Measurements from ENCODE around the gene PBRM1.
"Not testable (repeated sequence)": the region's sequence is repeated elsewhere in the genome, so short reads cannot be mapped to it uniquely, and the experiment has no call there.

Gene PBRM1

DNA sequence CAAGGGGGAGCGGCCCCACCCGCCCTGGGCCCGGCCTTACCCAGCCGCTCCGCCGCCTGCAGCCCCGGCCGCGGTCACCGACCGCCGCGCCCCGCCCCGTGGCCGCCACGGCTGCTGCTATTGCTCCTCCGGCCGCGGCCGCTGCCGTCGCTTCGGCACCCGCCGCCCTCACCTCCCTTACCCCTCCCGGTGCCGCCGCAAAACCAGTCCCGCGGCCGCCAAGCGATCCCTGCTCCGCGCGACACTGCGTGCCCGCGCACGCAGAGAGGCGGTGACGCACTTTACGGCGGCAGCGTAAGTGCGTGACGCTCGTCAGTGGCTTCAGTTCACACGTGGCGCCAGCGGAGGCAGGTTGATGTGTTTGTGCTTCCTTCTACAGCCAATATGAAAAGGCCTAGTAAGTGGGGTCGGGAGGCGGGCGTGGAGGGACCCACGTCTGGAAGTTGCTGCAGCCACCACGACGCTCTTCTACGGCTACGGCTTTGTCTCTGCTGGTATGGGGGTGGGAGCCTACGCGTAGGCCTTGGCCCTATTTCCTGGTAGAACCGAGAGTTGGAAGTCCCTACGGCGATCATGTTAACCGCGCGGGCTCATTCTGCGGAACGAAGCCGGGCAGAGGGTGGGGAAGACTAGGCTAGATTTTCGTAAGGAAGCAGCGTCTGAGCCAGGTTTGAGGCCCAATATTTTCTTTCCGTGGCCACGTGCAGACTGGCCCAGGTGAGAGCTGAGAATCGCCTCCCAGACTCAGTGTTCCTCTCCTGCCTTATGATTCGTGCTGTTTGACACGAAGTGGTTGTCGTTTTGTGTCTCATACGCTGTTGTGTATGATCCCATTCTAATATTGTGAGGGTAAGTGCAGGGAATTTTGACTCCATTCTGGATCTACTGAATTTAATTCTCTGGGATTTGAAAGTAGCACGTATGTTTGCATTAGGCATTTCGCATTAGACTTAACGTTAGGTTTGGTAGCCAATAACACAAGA lies at the start of gene PBRM1, which contains the start of gene GNL3:
Gene PBRM1, minus strand, starts transcription at position 205 of the 983 bp plus-strand sequence.
Gene GNL3, plus strand, starts transcription at position 324 of the 983 bp plus-strand sequence. Its CDS starts 61 bp downstream, at position 385.
- DNase-seq = peak; percentile 89

DNA sequence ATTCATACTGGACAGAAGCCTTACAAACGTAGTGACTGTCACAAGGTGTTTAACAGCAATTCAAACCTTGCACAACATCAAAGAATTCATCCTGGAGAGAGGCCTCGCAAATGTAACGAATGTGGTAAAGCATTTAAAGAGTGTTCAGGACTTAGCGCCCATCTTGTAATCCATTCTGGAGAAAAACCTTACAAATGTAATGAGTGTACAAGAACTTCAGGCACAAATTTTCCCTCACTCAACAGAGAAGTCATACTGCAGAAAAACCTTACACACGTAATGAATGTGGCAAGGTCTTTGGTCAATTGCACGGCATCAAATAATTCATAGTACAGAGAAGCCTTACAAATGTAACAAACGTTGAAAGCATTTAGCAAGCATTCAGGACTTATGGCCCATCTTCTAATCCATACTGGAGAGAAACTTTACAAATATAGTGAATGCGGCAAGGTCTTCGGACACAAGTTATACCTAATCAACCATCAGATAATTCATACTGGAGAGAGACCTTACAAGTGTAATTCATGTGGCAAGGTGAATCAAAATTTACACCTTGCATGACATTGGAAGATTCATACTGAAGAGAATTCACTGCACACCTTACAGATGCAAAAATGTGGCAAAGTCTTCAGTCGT lies 47.7 kb upstream of the PBRM1 start:
- DNase-seq = no peak

GRCh38 chr3:52731590-52731989 lies 45.9 kb upstream of the PBRM1 start:
- DNase-seq = no peak

GRCh38 chr3:52730681-52731080 lies 45.0 kb upstream of the PBRM1 start:
- DNase-seq = no peak

GRCh38 chr3:52728753-52729152 lies 43.0 kb upstream of the PBRM1 start:
- not testable (repeated sequence) for DNase-seq

GRCh38 chr3:52724511-52724910 lies 38.8 kb upstream of the PBRM1 start:
- DNase-seq = no peak

- no peak for DNase-seq
These were observed 38.2 kb upstream of the PBRM1 start for GRCh38 chr3:52723935-52724334.

GRCh38 chr3:52722491-52722890 lies 36.8 kb upstream of the PBRM1 start:
- DNase-seq = no peak

GRCh38 chr3:52721730-52722008 lies 36.0 kb upstream of the PBRM1 start:
- DNase-seq = no peak

- DNase-seq = no peak
These were observed 35.5 kb upstream of the PBRM1 start for GRCh38 chr3:52721002-52721729.

GRCh38 chr3:52719618-52720017 lies 33.9 kb upstream of the PBRM1 start:
- DNase-seq = no peak

DNA sequence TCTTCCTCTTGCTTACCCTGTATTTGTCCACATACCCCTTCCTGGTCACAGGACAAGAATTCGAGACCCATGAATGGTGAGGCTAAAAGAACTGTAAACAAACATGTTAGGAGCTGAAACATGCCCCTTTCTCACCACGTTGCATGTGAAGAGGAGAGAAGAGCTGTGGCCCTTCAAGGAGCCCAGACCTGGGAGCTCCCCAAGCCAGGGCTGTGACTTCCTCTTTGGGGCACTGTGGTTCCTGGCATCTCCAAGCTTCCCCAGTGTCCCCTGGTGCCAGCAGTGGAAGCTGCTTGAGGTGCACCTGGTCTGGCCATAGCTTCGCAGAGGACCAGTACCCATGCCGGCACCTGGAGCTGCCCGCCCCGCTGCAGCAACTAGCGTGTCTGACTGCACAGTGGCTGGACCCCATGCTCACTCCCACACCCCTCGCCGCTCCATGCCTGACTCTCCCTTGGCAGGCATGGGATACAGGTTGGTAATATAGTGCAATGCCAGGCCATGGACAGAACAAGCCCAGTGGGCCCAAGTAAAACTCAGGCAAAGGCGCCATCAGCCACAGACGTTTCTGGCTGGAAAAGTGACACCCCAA lies 30.1 kb upstream of the PBRM1 start:
- DNase-seq = no peak

DNA sequence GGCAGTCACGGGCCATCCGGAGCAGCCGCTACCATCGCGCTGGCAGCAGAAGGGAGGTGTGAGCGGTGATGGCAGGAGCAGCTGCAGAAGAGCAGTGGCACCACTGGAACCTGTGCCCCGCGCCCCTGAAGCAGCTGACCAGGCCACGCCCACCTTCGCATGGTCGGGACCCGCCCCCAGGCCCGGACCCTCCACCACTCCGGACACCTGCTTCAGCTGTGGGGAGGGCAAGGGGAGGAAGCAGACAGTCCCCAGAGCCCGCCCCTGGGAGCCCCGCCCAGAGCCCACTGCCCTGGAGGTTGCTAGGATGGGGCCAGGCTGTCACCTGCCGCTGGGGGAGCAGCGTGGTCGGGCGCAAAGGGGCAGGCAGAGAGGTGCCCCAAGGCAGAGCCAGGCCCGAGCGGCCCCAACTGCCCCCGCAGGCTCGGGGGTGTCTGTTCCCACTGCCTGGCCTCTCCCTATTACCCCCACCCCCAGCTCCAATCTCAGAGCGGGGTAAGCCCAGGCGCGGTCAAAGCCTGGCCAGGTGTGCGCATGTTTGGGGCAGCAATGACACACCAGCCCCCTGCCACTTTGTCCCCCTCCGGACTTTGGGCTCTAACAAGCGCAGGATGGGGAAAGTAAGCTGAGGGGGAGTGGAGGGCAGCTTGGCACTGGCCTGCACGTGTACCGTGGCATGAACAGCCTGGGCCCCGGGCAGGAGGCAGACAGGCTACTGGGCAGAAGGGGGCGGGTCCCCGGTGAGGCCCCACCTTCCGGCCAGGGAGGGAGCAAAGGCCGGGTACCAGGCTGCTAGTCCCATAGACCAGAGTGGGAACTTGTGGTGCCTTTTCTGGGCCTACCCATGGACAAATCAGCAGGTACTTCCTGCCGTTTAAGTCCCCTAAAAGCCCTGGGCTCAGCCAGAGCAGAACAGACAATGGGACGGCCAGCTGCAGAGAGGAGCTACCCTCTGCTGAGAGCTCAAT lies 28.9 kb upstream of the PBRM1 start:
- DNase-seq = no peak

- no peak for DNase-seq
These were observed 26.8 kb upstream of the PBRM1 start for GRCh38 chr3:52712291-52713212.

GRCh38 chr3:52710512-52710911 lies 24.8 kb upstream of the PBRM1 start:
- DNase-seq = no peak

GRCh38 chr3:52707585-52707984 lies 21.9 kb upstream of the PBRM1 start:
- no peak for DNase-seq

GRCh38 chr3:52705688-52706686 lies 20.3 kb upstream of the PBRM1 start, which contains the start of the genes GLT8D1 and SPCS1:
Gene GLT8D1, minus strand, starts transcription at chr3:52705791. Its CDS starts 5,331 bp downstream, at chr3:52700460.
Gene SPCS1, plus strand, starts transcription at chr3:52706106. Its CDS starts 141 bp downstream, at chr3:52706247.
- peak; percentile 82 for DNase-seq

DNA sequence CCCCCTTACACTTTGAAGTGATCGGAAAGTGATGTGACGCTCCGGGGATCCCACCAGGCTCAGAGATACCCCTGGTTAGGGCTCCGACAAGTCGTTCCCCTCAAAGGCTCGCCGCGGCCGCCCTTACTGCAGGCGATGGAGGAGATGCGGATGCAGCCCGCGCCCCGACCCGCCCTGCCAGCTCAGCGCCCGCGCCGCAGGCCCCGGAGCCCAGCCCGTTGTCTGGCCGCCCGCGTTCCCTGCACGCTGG lies 19.6 kb upstream of the PBRM1 start:
- no peak for DNase-seq

Data from stimulated activated CD4-positive, alpha-beta T cell treated with anti-CD3 and anti-CD28 coated beads, Interleukin-12 subunit alpha, Interleukin-12 subunit beta, amount 100 ng/mL, for 4 hours (primary cell).